Measurements from ENCODE around the gene SLC44A4.
A peak's percentile ranks its signal among the peaks of the same experiment; 100 is the strongest.

The SLC44A4 gene

DNA sequence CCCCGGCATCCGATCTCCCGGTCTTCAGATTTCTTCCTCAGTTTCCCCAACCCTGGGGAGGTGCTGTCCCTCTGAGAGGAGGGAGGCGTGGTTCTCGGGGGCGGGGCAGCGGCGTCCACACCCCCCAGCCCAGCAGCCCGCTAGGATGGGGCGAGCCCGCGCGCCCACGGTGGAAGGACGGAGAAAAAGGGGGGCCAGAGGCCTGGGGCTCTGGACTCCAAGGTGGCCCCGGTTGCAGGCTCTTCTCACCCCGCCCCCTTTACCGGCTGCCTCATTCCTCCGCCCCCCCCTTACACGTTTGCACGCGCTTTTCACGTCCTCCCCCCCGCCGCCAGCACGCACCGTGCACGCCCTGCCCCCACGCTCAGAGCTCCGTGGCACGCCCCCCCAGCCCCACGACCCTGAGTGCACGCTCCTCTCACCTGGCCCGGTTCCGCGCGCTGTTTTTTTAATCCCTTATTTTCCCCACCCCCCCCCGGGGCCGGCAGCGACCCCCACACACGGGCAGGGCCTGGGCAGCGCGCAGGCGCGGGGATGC is 22.7 kb upstream of the SLC44A4 start:
- peak overlapping the region; percentile 45 for H3K4me3 ChIP-seq (ENCODE audit: low read depth, low read length)

DNA sequence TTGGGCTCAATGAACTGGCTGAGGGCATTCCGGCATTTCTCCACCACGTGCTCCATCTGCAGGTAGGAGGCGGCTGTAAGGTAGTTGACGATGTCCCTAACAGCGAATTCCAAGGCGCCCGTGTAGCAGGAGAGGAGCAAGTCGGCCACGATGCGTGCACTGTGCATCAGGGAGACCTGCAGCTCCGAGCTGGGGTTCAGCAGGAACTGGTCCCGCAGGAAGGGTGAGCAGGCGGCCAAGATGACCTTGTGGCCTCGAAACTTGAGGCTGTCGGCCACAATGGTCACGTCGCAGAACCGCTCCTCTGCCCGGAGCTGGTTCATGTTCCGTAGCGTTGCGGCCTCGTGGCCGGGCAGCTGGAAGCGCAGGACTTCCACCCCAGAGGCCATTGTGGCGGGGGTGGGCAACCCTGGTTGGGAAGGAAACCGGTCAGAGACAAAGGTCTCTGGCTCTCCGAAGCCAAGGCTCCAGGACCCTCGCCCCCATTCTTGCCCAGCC is 22.2 kb upstream of the SLC44A4 start:
- H3K4me3 ChIP-seq (ENCODE audit: low read depth, low read length): no peak overlapping the region

DNA sequence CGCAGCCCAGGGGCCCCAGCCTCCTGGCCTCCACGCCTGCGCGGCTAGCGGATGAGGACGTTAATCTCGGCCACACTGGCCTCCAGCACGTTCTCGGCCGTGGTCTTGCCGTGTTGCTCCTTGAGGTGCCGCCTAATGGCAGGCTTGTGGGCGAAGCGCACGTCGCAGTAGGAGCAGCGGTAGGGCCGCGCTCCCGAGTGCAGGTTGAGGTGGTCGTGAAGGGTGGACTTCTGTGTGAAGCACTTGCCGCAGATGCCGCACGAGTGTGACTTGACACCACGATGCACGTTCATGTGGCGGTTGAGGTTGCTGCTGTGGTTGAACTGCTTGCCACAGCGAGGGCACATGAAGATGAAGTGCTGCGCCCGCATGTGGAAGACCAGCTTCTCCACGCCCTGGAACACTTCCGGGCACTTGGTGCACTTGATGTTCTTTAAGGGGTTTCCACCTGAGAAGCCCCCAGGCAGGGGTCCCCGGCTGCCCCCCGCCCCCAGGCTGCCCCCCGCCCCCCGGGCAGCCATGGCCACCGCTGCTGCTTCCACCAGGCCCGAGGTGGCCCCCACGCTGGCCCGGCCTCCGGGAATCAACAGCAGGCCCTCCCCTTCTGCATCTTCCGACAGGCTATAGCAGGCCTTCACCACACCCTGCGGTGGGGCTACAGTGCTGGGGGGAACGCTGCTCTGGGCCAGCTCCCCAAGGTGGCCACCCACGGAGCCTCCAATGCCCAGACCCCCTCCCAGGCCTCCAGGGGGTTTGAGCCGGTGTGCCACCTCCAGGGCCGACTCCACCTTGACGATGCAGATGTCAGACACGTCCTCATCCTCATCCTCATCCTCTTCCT is 21.3 kb upstream of the SLC44A4 start:
- H3K4me3 ChIP-seq (ENCODE audit: low read depth, low read length): no peak overlapping the region

DNA sequence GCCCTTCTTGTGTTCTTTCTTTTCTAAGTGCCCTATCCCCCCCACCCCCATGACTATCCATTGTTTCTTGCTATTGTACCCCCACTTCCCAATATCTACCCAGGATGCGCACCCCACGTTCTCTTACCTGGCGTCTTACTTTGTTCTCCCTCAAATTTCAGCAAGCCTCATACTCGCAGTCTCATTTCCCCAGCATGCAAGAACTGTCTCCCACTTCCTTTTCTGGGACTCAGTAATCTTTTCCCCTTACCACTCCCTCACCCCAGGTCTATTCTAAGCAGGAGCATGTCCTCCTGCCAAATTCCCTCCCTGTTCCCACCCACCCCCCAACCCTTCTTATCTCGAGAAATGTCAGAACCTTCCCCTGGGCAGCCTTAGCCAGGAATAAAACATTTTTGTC is 20.4 kb upstream of the SLC44A4 start:
- no peak overlapping the region for H3K4me3 ChIP-seq (ENCODE audit: low read depth, low read length)

DNA sequence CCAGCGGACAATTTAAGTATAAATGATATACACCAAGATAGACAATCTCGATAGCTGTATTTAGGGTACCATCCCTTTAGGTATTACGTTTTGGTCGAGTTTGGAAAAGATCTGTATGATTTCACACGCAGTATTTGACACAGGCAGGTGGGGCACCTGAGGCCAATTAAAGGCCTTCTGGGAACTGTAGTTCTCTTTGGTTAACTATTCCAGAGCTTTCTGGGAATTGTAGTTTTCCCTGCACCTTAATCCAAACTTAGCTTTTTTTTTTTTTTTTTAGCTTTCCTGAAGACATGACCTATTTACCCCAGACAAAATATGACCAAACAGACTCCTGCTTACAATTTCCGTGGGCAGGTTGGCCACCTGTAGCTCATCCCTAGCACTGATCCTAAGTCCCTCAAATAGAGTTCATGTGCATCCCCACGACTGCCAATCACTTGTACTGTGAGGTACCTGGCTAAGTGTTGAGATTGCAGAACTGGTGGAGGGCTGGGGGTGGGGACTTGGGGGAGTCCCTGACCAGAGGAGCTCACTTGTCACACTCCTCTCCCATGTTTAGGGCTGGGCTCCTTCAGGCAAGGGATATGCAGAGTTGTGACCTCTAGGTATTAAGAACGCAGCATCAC is 19.7 kb upstream of the SLC44A4 start:
- peak overlapping the region; percentile 89 for H3K4me3 ChIP-seq (ENCODE audit: low read depth, low read length)

DNA sequence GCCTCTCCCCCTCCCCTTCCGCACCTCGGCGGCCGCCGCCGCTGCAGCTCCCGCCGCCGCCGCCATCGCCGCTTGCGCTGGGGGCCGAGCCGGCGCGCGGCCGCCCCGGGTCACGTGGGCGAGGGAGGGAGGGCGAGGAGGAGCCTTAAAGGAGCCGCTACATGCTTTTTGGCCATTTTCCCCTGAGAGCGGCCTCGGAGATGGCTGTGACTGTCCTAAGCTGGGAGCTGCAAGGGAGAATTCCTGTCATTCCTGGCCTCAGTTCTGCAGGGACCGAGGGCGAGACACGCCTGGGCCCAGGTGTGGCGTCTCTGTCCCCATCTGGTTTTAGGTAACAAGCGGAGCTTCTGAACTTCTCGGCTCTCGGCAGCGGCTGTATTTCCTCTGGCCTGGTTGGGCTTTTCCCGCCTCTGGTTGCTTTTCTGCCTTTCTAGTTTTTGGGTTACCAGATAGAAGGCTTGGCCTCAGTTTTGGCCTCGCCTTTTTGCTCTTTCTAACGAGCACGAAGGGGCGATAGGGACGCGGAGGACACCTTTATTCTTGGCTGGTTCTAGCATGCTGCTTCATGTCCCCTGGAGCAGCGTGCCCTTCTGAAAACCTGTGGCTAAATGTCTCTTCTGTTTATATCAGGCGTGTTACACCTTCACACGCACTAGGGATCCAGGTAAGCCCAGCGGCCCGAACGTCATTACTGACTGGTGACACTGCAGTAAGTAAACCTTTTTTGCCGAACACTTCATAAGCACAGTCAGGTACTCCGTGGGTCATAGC is 19.0 kb upstream of the SLC44A4 start, which contains the start of gene EHMT2:
EHMT2 (minus strand) TSS at position 87 of the 771 bp plus-strand sequence; CDS start at position 66, 21 bp downstream.
- H3K4me3 ChIP-seq (ENCODE audit: low read depth, low read length): peak within 1 kb of the TSS; percentile 89

DNA sequence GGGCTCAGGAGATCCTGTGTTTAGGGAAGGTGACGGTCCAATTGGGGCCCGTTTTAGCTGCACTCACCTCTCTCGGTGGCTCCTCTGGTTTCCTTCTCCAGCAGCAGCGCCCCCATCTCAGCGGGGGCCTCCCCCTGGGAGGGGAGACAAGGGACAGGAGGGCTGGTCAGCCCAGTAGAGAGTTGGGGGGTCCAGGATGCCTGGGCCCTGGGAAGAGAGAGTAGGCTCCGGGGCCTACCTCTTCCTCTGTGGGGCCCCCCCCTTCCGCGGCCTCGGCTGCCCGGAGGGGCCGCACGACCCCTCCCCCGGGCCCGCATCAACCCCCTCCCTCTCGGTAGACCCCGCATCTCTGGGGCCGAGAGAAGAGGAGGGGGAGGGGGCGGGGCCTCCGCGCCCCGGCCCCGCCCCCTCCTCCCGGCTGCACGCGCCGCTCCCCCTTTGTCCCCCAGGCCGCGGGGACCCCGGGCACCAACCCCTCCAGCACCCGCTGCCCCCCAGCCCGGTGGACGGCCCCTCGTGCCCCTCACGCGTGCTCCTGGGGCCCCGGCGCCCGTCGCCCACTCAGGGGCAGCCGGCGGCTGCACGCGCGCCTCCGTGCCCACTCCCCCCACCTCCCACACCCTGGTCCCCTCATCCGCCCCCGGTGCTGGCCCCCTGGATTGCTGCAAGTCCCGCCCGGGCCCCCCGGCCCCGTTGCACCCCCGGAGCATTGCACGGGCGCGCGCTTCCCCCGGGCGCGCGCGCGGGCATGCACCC is 18.2 kb upstream of the SLC44A4 start:
- H3K4me3 ChIP-seq (ENCODE audit: low read depth, low read length): peak overlapping the region; percentile 89

DNA sequence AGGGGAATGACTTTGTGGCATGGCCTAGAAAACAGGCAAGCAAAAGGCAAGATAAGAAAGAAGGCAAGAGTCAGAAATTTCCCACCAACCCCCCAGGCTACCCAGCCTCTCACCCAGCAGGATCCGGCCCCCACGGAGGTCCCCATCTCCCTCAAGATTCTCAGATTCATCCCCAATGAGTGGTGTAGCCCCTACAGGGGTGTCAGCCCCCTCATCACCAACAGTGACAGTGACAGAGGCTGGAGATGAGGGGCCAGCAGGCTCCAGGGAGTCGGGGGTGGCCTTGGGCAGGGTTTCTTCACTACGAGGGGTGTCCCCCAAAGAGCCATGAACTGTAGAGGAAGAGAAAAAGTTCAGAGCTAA is 17.7 kb upstream of the SLC44A4 start:
- peak overlapping the region; percentile 41 for H3K4me3 ChIP-seq (ENCODE audit: low read depth, low read length)

DNA sequence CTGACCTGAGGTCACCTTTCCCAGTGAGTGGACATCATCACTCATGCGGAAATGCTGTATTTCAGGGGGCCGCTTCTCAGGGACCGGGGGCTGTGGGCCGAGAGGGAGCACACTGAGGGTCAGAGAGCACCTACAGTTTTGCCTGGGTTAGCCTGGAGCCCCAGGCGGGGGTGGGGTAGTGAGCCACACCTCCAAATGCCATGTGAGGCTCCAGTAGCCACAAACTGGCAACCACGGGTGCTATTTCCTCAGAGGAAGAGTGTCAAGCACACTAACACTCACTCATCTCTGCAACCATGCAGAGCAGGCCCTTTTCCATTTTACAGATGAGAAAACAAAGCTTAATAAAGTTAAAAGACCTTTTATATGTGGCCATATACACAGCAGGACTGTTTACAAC is 14.0 kb upstream of the SLC44A4 start:
- no peak overlapping the region for H3K4me3 ChIP-seq (ENCODE audit: low read depth, low read length)

DNA sequence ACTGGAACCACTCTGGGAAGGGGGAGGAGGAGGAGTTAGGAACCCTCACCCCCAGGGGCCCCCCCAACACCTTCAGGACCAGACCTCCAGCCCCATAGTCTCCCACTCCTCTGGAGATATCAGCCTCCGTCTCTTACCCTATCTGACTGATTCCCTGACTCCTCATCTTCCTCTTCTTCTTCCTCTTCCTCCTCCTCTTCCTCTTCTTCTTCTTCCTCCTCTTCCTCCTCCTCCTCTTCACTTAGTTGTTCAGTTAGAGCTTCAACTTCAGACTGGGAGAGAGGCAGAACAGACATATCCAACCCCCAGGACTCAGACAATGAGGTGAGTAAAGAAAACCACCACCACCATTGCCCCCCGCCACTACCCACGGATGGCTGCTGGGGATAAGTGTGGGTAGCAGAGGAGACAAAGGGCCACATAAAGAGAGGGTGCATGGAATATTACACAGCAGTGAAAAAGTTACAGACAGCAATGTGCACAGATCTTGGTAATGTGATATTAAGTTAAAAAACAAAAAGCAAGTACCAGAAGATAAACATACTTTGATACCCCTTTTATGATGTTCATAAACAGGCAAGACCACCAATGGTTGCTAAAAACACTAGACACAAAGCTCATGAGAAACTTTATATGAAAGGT is 10.7 kb upstream of the SLC44A4 start:
- H3K4me3 ChIP-seq (ENCODE audit: low read depth, low read length): no peak overlapping the region

DNA sequence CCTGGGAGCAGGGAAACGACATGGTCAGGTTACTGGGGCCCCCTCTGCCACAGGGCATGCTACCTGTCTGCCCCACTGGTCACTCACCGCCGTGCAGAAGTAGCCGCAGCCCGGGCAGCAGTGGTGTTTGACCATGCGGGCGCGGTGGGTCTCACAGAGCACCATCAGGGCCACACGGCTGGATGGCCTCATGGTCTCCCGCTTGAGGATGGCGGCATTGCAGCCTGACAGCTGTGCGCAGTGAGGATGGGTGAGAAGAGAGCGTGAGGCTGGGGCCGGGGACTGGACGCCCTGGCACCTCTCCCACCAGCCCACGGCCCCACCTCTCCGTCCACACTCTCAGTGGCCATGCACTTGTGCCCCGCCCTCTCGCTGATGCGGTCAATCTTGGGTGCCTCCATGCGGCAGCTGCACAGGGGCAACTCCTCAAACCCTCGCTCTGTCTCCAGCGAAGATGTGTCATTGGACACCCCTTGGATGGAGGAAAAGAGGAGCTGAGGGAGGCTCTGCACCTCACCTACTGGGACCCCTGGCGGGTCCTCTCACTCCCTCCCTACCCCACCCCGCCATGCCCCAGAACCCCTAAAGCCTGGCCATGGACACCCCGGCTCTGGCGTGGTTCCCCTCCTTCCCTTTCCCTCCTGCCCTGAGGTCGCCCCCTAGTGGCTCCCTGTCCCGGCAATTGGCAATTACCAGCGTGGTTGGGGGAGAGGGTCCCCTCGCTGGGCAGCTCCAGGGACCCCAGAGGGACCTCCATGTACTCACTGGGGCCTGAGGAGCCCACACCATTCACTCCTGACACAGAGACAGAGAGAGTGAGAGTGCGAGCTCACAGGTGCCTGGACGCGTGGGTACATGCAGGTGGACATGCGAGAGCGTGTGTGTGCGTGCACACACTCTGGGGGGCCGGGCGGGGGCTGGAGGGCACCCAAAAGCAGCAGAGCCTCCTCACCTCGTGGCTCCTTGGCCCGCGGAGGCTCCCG is 9.8 kb upstream of the SLC44A4 start:
- no peak overlapping the region for H3K4me3 ChIP-seq (ENCODE audit: low read depth, low read length)

DNA sequence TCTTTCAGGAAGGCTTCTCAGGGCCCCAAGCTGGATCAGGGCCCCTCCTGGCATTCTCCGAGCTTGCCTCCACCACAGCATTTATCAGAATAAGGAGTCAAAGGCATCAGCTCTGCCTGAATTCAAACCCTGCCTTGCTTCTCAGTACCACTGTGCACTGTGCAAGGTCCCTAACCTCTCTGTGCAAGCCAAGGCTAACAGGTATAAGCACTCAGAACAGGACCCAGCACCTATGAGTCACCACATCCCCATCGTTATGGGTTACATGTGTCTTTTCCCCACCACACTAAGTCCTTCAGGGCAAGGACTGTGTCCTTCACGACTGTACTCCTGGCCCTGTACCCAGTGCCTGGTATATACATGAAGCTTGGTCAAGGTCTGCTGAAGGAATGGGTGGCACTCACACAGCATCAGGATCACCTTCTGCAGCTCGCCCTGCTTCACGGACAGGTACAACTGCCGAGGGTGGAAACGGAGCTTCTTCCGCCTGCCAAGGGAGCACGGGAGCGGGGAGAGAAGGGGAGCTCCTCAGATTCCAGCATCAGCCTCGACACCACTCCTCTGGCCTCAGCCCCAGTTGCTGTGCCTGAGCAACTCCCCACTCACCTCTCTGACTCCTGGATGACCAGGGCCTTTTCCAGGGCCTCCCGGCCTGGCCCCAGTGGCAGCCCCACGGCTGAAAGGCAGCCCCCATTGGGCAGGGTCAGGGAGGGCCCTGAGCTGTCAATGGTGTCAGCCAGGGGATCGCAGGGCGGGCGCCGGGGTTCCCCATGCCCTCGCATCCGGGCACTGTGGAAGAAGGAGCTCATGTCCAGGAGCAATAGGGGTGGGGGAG is 8.6 kb upstream of the SLC44A4 start:
- no peak overlapping the region for H3K4me3 ChIP-seq (ENCODE audit: low read depth, low read length)

DNA sequence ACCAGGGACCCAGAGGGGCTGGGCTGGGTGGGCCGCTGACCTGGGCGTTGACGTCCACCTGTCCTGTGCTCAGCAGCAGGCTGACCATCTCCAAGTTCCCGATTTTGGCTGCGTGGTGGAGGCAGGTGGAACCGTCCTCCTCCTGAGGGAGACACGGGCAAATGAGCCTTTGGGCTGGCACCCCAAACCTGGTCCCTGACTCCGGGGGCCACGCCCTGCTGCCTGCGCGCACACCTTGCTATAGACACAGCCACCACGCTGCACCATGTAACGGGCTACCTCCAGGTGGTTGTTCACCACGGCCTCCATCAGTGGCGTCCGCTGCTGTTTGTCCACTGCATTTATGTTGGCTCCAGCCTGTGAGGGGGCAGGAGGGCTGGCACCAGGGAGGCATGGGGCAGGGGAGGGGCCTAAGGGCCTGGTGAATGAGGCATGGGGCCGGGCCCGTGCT is 7.8 kb upstream of the SLC44A4 start:
- no peak overlapping the region for H3K4me3 ChIP-seq (ENCODE audit: low read depth, low read length)

DNA sequence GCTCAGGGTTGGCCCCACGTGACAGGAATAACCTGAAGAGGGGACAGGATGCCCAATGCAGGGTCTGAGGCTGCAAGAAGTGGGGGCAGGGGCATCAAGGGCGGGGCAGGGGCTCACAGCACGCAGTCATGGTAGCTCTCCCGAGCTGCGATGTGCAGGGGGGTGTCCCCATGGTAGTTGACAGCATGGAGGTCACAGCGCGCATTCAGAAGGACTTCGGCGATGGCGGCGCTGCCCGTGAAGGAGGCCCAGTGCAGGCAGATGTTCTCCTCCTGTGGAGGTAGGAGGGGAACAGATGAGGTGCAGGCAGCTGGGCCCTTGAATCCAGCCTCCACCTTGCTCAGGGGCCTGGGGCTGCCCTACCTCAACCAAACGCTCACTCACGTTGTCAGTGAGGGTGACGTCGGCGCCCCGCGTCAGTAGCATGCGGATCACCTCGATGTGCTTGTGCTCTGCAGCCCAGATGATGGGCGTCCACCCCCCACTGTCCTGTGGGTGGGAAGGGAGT is 5.8 kb upstream of the SLC44A4 start:
- no peak overlapping the region for H3K4me3 ChIP-seq (ENCODE audit: low read depth, low read length)

DNA sequence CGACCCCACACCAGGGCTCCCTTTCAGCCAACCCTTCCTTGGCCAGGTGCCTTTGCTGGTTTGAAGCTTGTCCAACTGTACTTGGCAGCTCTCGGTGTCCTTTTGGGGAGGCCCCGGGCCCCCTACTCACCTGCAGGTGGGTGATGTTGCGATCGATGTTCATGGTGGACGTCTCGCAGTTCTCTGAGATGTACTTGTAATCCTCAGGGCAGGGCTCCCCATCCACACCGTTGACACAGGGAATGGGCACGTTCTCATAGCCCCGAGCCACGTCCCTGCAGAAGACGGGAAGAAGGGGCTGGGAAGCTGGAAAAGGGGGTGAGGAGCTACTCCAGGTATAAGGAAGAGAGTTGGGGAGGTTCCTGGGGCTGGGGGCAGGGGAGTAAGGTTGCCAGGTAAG is 4.9 kb upstream of the SLC44A4 start:
- no peak overlapping the region for H3K4me3 ChIP-seq (ENCODE audit: low read depth, low read length)

DNA sequence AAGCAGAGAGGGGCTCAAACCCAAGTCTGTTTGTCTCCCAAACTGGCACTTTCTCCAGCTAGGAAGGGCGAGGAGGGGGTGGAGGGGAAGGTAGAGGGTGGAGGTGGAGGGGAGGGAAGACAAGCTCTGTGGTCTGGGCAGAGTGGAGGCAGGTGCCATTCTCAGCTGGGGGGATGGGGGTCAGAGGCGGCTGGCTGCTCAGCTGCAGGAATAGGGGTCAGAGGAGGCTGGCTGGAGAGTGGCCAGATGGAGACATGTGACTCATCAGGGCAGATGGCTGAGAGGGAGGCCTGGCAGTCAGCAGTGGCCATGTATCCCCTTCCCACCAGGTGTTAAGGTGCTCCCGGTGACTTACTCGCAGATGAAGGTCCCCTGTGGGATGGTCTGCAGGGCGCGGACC is 3.5 kb upstream of the SLC44A4 start:
- no peak overlapping the region for H3K4me3 ChIP-seq (ENCODE audit: low read depth, low read length)

DNA sequence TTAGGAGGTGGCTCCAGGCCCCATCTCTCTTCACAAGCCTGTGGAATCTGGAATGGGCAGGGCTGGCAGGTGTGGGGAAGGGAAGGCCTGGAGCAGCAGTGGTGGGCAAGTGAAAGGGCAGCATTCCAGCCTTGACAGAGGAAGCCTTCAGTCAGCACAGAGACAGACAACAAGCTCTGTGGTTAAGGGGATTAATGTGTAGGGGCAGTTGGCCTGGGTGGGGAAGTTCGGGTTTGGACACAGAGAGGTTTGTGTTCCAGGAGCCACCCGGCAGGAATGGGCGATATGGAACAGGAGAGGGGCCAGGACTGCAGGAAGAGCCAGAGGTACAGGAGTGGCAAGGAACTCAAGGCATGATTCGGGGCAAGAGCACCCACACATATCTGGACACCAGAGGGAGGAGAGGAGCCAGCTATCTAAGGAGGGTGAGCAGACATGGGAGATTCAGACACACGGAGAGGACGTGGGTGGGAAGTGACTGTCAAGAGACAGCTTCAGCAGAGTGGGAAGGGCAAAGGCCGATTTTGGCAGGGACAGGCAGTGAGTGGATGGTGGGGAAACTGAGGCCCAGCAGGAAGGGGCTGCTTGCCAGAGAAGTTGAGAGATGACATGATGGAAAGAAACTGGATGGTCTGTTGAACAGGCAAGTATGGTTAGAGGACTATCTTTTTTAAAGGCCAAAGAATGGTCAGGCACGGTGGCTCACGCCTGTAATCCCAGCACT is 2.5 kb upstream of the SLC44A4 start:
- H3K4me3 ChIP-seq (ENCODE audit: low read depth, low read length): no peak overlapping the region

Measured in iPS-11a (cell line).